HG03565 (cell line): ENCODE results near the gene LMO1.

Experiments used
- ATAC-seq: cut with Tn5 transposase; IDR thresholded peaks from one replicate; pipeline ENCODE4 v1.9.1; 2021; ENCODE audit warnings: mild to moderate bottlenecking, moderate library complexity; ENCODE audit not compliant: unreplicated experiment

The LMO1 gene

DNA sequence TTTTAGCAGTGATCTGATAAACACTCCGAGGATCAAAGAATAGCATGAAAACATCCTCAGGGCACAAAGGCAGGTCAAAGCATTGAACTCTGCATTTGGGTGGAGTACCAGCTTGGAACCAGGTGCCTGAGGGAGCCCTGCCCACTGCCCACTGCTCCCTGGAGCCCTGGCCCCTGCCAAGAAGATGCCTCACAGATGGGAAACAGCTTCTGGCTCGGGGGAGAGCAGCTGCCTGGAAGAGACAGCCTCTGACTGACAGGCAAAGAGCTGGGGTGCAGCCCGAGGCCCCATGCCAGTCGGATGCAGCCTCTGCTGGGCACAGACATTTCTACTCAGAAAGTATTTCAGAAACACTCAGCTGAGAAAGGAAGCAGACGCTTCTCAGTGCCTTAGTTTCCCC lies 13.2 kb downstream of the LMO1 start:
- ATAC-seq: no peak

GRCh38 chr11:8249482-8249881 lies 14.2 kb downstream of the LMO1 start:
- no peak for ATAC-seq

DNA sequence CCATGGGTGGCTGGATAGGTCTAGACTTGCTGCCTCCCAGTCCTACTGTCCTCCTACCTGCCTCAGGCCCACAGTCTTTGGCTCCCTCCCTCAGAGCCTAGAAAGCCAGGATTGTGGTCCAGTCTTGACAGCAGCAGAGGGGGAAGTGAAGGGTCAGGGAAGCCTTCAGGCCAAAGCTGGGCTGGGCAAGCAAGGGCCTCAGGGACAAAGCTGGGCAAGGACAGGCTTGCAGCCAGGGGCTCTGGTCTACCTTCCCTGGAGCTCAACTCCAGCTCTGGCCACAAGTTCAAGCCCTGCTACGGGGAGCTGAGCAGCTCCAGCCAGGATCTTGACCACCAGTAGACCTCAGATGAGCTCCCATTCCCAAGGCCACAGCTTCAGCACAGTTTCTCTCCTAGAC lies 14.9 kb downstream of the LMO1 start:
- no peak for ATAC-seq

GRCh38 chr11:8247312-8247711 lies 16.4 kb downstream of the LMO1 start:
- no peak for ATAC-seq

- ATAC-seq: no peak
Measured at GRCh38 chr11:8243458-8243857, 20.2 kb downstream of the LMO1 start.

GRCh38 chr11:8242499-8243280 lies 21.0 kb downstream of the LMO1 start:
- no peak for ATAC-seq

DNA sequence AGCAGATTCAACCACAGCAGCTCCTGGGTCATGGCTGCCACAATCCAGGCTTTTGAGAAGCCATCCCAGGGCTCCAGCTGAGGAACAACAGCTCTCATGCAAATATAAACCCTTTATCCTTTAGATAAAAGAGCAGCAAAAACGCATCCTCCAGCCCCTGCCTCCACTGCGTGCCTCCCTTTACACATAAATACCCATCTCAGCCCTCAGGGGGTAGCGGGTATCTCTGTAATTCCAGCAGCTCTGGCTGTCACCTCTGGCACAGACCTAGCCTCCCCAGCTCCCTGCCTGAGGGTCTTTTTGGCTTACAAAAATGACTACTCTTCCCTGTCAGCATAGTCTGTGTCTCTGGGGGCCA lies 21.6 kb downstream of the LMO1 start:
- ATAC-seq: no peak

- ATAC-seq: no peak
Measured at GRCh38 chr11:8241373-8242117, 22.1 kb downstream of the LMO1 start.

DNA sequence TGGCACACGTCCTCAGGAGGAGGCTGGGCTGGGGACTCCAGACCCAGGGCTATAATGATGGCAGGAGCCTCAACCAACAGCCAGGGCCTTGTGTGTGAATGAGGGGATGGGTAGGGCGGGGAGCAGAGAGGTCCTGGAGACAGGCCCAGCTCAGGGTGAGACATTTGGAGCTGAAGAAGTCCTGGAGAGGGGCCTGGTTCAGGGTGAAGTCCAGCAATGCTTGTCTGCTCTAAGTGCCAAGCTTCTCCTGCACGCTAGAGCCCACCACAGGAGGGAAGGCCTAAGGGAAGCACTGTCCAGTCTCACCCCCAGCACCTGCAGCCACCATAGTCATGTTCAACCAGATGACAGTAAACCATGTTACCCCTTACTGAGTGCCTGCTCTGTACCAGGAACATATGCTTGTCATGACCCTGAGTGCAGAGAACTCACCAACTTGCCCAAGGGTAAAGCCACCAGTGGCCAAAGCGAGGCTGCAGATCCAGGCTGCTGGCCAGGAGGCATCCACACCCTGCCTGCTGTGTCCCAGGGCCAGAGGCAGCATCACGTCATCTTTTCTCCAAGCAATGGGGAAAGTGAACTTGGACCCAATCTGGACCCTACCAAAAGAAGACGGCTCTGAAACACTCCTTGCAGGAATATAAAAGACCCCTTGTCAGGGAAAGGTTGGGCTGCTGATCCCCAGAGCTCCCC lies 24.0 kb downstream of the LMO1 start:
- no peak for ATAC-seq

DNA sequence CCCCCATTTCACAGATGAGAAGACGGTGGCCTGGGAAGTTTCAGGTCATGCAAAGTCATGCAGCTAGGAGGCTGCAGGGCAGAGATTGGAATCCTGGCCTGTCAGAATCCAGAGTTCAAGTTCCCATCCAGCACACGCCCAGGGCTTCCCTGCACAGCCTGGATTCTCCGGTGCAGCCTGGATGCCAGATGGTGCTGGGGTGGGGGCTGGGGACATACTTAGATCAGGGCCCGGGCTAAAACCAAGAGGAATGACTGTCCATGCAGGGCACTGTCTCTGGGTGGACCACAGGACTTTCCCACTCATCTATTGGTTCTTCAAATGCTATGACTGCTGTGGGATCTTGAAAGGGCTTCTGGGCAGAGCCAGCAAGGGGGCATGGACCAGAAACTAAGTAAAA lies 24.6 kb downstream of the LMO1 start:
- ATAC-seq: no peak

- ATAC-seq: no peak
Measured at GRCh38 chr11:8237453-8237852, 26.2 kb downstream of the LMO1 start.

- no peak for ATAC-seq
Measured at GRCh38 chr11:8235925-8236324, 27.8 kb downstream of the LMO1 start.

- ATAC-seq: no peak
Measured at GRCh38 chr11:8234910-8235309, 28.8 kb downstream of the LMO1 start.

DNA sequence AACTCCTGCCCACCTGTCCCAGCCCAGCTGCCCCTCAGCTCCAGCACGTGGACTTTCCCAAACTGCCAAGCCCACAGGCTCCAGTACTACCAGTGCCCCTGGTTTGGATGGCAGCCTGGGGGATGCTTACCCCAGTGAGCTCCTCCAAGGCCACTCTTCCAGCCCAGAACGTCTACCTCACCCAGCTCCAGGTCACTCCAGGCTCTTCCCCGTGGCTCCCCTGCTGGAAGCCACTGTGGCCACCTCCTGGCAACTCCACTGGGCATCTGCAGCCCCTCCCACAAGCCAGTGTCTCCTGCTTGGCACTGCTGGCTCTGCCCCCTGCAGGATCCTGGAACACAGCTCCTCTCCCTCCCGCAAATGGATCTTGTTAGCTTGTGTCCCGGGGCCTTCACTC lies 29.3 kb downstream of the LMO1 start:
- ATAC-seq: no peak

GRCh38 chr11:8233691-8234424 lies 29.8 kb downstream of the LMO1 start:
- ATAC-seq: no peak

- ATAC-seq: no peak
Measured at GRCh38 chr11:8232849-8233606, 30.6 kb downstream of the LMO1 start.

- ATAC-seq: no peak
Measured at GRCh38 chr11:8232414-8232813, 31.3 kb downstream of the LMO1 start.

- ATAC-seq: no peak
Measured at GRCh38 chr11:8231979-8232378, 31.7 kb downstream of the LMO1 start.

DNA sequence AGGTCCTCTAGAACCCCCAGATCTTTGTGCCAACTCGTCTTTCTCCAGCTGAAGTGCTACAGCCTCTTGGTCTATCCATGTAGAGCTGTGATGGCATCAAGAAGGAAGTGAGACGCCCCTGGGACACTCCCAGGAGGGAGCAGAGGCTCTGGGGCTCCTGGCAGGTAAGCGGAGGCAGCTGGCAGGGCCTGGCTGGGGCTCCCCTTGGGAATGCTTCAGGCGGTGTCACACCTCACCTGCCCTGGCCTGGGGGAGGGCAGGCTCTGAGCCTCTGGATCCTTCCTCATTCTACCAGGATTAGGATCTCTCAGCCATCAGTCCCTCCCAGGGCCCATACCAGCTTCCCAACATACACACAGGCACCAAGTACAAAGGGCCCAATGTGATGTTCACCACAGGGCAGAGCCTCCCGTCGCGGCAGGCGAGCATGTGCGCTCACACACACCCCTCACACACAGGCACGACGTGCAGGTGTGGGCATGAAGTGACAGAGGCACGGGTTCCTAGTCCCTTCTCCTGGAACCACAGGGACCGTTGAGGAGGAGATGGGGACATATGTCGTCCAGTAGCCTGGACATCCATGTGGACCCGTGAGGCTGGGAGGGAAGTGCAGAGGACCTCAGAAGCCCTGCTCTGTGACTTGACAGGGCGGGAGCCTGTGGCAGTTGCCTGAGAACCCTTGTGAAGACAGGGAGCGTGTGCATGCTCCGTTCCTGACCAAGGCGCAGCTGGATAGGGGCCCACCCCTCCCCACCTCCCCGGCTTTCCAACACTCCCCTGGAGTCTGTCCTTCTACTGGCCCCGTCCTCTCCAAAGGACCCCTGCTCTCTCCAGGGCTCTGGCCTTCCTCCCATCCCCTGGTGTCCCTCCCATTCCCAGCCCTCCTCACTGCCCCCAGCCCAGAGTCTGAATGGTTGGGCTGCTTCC lies 32.5 kb downstream of the LMO1 start:
- no peak for ATAC-seq
